GM18858 (cell line): ENCODE results near the gene ROM1.
A peak's percentile ranks its signal among the peaks of the same experiment; 100 is the strongest.
"Not testable (repeated sequence)": the region's sequence is repeated elsewhere in the genome, so short reads cannot be mapped to it uniquely, and the experiment has no call there.

ENCODE experiments used
- ATAC-seq: cut with Tn5 transposase; IDR thresholded peaks from one replicate; pipeline ENCODE4 v1.9.1; 2021; ENCODE audit not compliant: unreplicated experiment

ROM1 gene

GRCh38 chr11:62585356-62585755 is 27.7 kb upstream of the ROM1 start:
- ATAC-seq: not testable (repeated sequence)

GRCh38 chr11:62588966-62589637 is 24.0 kb upstream of the ROM1 start:
- ATAC-seq: no peak

GRCh38 chr11:62591448-62592145 is 21.5 kb upstream of the ROM1 start, which contains the start of gene TUT1:
Gene TUT1 (minus strand): TSS chr11:62591523. CDS start chr11:62591485, 38 bp downstream.
- peak; percentile 67 for ATAC-seq

- no peak for ATAC-seq
Observed at GRCh38 chr11:62592146-62592815, 20.8 kb upstream of the ROM1 start.

GRCh38 chr11:62592989-62593421 is 20.1 kb upstream of the ROM1 start:
- no peak for ATAC-seq

- no peak for ATAC-seq
Observed at GRCh38 chr11:62593434-62594044, 19.5 kb upstream of the ROM1 start.

- no peak for ATAC-seq
Observed at GRCh38 chr11:62595124-62595523, 17.9 kb upstream of the ROM1 start.

- ATAC-seq: no peak
Observed at GRCh38 chr11:62599069-62599696, 13.9 kb upstream of the ROM1 start.

- no peak for ATAC-seq
Observed at GRCh38 chr11:62599901-62600300, 13.2 kb upstream of the ROM1 start.

- ATAC-seq: no peak
Observed at GRCh38 chr11:62600367-62601121, 12.5 kb upstream of the ROM1 start.

- no peak for ATAC-seq
Observed at GRCh38 chr11:62601122-62601371, 12.0 kb upstream of the ROM1 start.

- ATAC-seq: peak; percentile 66
Observed at GRCh38 chr11:62601372-62602140, 11.5 kb upstream of the ROM1 start, which contains the start of gene MTA2. Gene MTA2 (minus strand): TSS chr11:62601865. CDS start chr11:62601450, 415 bp downstream.

GRCh38 chr11:62602141-62603071 is 10.7 kb upstream of the ROM1 start:
- ATAC-seq: no peak

- no peak for ATAC-seq
Observed at GRCh38 chr11:62603072-62603408, 10.0 kb upstream of the ROM1 start.

GRCh38 chr11:62603776-62604299 is 9.2 kb upstream of the ROM1 start:
- ATAC-seq: no peak

- ATAC-seq: no peak
Observed at GRCh38 chr11:62604460-62605120, 8.5 kb upstream of the ROM1 start.

- no peak for ATAC-seq
Observed at GRCh38 chr11:62605467-62605866, 7.6 kb upstream of the ROM1 start.

- ATAC-seq: no peak
Observed at GRCh38 chr11:62605902-62606301, 7.2 kb upstream of the ROM1 start.
